ENCODE data around the gene FGF9.

GRCh38 chr13:21745307-21745706 lies 74.4 kb downstream of the FGF9 start:
- no peak for TF ChIP-seq POLR2A (IDR thresholded peaks at IDR 0.05; ENCODE audit: extremely low read depth, insufficient read length)
- no peak for TF ChIP-seq CTCF (IDR thresholded peaks at IDR 0.05; ENCODE audit: low read depth, low read length)
- TF ChIP-seq MAX (IDR thresholded peaks at IDR 0.05; ENCODE audit: low read depth, low read length), result no peak

All from NB4 (cell line).